Bronchial epithelial cell (primary cell): ENCODE measurements around the gene CDK14. TPM values are rescaled to one million over a fixed set of nuclear protein-coding genes. Genes with fewer than 3 reads are reported as not detected.
A peak's percentile ranks its signal among the peaks of the same experiment; 100 is the strongest.

Experiments
- DNase-seq: peaks from one replicate; pipeline ENCODE4 v3.0.0-alpha.2; 2010; ENCODE audit warnings: low read depth
- FAIRE-seq: peaks from 2 replicates; lab custom pipeline; 2011; peaks lifted over from hg19 to GRCh38; lab: Jason Lieb, UNC
- H3K27me3 ChIP-seq: 2 replicates; pipeline ENCODE4 v1.5.1; 2011; ENCODE audit warnings: low read length; ENCODE audit not compliant: control insufficient read depth, insufficient read depth
- H3K36me3 ChIP-seq: 2 replicates; pipeline ENCODE4 v1.5.1; 2011; ENCODE audit warnings: low read length; ENCODE audit not compliant: control insufficient read depth, insufficient read depth
- H3K4me3 ChIP-seq: 2 replicates; pipeline ENCODE4 v1.5.1; 2011; ENCODE audit warnings: mild to moderate bottlenecking, low read depth, low read length, control low read depth
- total RNA-seq: library from RNA; depleted of rRNA; stranded (reverse); fragments of >200 nt; gene quantifications from 2 replicates; pipeline ENCODE4 v1.2.1, GENCODE V29; 2014
- TF ChIP-seq, protein P1 (sequence below): IDR thresholded peaks from 2 replicates; pipeline ENCODE4 v1.5.1; 2011; ENCODE audit warnings: mild to moderate bottlenecking, moderate library complexity, low read length, control low read depth, inconsistent platforms; ENCODE audit not compliant: insufficient read depth, severe bottlenecking

The CDK14 gene
- total RNA-seq, 1 donor from 2014 or later: 8.7 TPM

DNA sequence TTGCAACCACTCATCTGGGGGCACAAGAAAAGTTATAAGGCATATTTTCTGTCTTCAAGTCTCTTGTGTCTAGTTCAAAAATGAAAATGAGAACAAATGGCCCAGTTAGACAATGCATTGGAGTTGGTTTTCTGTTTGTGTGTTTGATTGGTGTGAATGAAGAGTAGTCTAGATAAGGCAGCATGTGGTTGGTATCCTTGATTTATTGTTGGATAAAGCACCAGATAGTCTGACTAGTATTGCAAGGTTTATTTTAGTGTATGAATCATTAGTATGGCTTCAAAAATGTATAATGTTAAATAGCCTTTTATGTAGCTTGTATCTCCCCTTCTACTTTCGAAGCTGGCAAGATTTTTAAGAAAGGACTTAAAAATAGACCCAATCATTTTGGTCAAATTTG, 237.3 kb downstream of the CDK14 start:
- H3K27me3 ChIP-seq: no peaks in the 10 kb centered on the region
- TF ChIP-seq, protein P1, sequence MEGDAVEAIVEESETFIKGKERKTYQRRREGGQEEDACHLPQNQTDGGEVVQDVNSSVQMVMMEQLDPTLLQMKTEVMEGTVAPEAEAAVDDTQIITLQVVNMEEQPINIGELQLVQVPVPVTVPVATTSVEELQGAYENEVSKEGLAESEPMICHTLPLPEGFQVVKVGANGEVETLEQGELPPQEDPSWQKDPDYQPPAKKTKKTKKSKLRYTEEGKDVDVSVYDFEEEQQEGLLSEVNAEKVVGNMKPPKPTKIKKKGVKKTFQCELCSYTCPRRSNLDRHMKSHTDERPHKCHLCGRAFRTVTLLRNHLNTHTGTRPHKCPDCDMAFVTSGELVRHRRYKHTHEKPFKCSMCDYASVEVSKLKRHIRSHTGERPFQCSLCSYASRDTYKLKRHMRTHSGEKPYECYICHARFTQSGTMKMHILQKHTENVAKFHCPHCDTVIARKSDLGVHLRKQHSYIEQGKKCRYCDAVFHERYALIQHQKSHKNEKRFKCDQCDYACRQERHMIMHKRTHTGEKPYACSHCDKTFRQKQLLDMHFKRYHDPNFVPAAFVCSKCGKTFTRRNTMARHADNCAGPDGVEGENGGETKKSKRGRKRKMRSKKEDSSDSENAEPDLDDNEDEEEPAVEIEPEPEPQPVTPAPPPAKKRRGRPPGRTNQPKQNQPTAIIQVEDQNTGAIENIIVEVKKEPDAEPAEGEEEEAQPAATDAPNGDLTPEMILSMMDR: no peak
- no peak for DNase-seq
- H3K4me3 ChIP-seq: no peak overlapping the region
- no peaks in the 10 kb centered on the region for H3K36me3 ChIP-seq
- FAIRE-seq: no peak

DNA sequence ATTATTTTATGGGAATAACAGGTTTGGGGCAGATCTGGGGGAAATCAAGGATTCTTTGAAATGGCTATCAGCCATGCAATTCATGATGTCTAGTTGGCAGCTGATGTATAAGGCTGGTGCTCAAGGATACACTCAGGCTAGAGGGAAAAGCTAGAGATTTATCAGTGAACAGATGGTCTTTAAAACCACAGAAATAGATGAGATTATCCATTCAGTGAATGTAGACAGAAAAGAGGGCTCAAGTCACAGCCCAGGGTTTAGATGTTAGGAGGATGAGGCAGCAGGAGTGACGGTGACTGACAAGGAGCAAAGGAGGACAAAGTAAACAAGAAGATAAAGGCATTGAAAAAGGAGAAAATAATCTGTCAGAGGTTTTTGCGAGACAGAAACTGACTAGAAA, 238.7 kb downstream of the CDK14 start:
- no peak for DNase-seq
- no peaks in the 10 kb centered on the region for H3K36me3 ChIP-seq
- H3K27me3 ChIP-seq: no peaks in the 10 kb centered on the region
- TF ChIP-seq, protein P1: no peak
- FAIRE-seq: no peak
- no peak overlapping the region for H3K4me3 ChIP-seq

DNA sequence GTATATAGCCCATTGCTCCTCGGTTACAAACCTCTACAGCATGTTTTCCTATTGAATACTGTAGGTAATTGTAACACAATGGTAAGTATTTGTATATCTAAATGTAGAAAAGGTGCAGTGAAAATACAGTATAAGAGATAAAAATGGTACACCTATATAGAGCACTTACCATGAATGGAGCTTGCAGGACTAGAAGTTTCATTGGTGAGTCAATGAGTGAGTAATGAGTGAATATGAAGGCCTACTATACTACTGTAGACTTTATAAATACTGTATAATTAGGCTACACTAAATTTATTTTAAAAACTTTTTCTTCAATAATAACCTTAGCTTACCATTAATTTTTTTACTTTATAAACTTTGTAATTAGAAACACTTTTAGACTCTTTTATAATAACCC, 239.7 kb downstream of the CDK14 start:
- no peaks in the 10 kb centered on the region for H3K27me3 ChIP-seq
- no peak for FAIRE-seq
- no peak overlapping the region for H3K4me3 ChIP-seq
- peak; percentile 59 for DNase-seq
- no peaks in the 10 kb centered on the region for H3K36me3 ChIP-seq
- TF ChIP-seq, protein P1: no peak

DNA sequence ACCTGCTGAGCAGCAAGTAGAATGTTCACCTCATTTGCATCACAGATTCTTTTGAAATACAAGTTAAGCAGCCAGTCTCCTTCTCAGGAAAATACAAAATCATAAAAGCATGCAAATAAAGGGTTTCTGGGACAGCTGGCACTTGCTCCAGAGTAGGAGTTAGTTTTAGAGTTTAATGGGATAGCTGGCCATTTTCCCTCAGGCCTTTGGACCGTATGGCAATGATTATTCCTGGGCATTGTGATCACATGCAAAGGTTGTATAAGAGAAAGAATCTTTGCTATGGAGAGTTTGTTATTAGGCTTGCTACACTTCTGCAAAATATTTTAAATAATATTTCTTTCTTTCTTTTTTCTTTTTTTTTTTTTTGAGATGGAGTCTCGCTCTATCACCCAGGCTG, 240.8 kb downstream of the CDK14 start:
- no peaks in the 10 kb centered on the region for H3K36me3 ChIP-seq
- no peak for DNase-seq
- no peak for FAIRE-seq
- H3K27me3 ChIP-seq: no peaks in the 10 kb centered on the region
- TF ChIP-seq, protein P1: no peak
- no peak overlapping the region for H3K4me3 ChIP-seq

DNA sequence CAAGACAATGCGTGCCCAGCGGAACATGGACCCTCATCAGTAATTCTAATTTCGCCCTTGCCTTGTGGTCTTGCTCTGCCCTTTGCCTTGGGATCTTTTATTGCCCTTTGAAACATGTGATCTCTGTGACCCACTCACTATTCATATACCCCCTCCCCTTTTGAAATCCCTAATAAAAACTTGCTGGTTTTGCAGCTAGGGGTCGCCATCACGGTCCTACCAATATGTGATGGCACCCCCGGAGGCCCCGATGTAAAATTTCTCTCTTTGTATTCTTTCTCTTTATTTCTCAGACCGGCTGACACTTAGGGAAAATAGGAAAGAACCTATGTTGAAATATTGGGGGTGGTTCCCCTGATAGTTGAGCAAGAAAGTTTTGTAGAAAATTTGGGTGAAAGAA, 242.7 kb downstream of the CDK14 start:
- FAIRE-seq (no peak), DNase-seq (no peak)
- no peaks in the 10 kb centered on the region for H3K27me3 ChIP-seq
- no peaks in the 10 kb centered on the region for H3K36me3 ChIP-seq
- TF ChIP-seq, protein P1: no peak
- H3K4me3 ChIP-seq: no peak overlapping the region

DNA sequence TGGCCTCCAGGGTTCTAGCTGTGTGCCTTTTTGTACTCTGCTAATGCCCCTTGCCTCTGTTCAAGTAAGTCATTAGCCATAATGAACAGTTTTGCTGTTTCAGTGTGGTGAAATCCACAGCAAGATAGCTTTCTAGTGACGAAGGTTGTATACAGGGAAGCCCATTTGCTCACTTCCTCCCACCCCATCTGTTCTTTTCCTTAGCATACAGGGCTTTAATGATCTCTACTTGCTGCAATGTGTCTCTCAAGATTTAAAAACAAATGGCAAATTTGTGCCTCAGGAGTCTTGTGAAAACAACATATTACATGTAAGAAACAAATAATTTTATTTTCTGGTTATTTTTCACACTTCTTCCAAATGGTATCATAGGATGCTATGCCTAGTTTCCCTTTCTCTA, 243.2 kb downstream of the CDK14 start:
- DNase-seq (no peak), FAIRE-seq (no peak)
- Histone ChIP-seq H3K27me3 (no peaks in the 10 kb centered on the region), H3K36me3 (no peaks in the 10 kb centered on the region), H3K4me3 (no peak overlapping the region)
- TF ChIP-seq, protein P1: no peak
